ENCODE data around the gene NET1. TPM values are rescaled to one million over a fixed set of nuclear protein-coding genes. Genes with fewer than 3 reads are reported as not detected.

Gene NET1
- total and polyA plus RNA-seq, 2 experiments from 2014 or later: 62.5 to 96.4 TPM

DNA sequence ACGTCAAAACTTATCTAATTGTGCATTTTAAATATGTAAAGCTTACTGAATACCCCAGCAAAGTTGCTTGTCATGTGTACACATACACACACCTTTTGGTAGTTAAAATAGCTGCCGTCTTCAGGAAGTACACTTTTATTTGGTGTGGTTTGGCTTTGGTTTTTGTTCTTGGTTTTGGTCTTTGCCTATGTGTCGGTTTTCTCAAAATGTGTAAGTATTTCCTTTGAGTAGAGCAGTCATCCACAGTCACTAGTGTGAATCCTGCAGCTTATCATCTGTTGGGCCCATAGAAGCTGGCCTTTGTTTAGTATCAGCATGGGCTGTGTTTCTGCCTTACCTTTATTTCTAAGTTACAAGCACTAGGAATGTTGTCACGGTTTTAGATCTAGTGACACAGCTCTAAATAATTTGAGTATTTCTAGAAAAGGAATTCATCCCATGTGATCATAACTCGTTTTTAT lies 35.3 kb downstream of the NET1 start:
- Histone ChIP-seq H2AFZ (no peak overlapping the region), H3K9me2 (replicated peaks; ENCODE audit: insufficient read depth) (no peaks in the 10 kb centered on the region), H3K27ac (peak overlapping the region; percentile 84), H3K27me3 (no peaks in the 10 kb centered on the region), H3K4me1 (ENCODE audit: insufficient read depth) (peaks cover 27% of the 10 kb centered on the region), H3K4me2 (peak overlapping the region; percentile 80), H4K20me1 (ENCODE audit: insufficient read depth, poor library complexity, severe bottlenecking) (peaks cover 24% of the 10 kb centered on the region), H3K4me3 (peak overlapping the region; percentile 44), H3K36me3 (replicated peaks; ENCODE audit: insufficient read depth, low read depth) (peaks cover 2% of the 10 kb centered on the region), H3K79me2 (peaks cover 63% of the 10 kb centered on the region), H3K9me3 (ENCODE audit: low read depth) (no peaks in the 10 kb centered on the region)
- no peak for DNase-seq (ENCODE audit: low spot score)
- TF ChIP-seq CTCF (IDR thresholded peaks at IDR 0.05; ENCODE audit: poor library complexity) (no peak), EZH2phosphoT487 (IDR thresholded peaks at IDR 0.05; ENCODE audit: low read depth, severe bottlenecking, unreplicated experiment) (no peak), EZH2 (IDR thresholded peaks at IDR 0.05; ENCODE audit: borderline replicate concordance) (no peak)
- 10% methylated on average over 5 of the region's 5 CpGs for WGBS (ENCODE audit: low lambda C conversion rate, missing lambda C conversion rate)

- Histone ChIP-seq H3K4me2 (peak overlapping the region; percentile 80), H3K27me3 (no peaks in the 10 kb centered on the region), H4K20me1 (ENCODE audit: insufficient read depth, poor library complexity, severe bottlenecking) (peaks cover 24% of the 10 kb centered on the region), H3K36me3 (replicated peaks; ENCODE audit: insufficient read depth, low read depth) (peaks cover 4% of the 10 kb centered on the region), H3K79me2 (peaks cover 71% of the 10 kb centered on the region), H3K4me3 (peak overlapping the region; percentile 44), H2AFZ (no peak overlapping the region), H3K9me3 (ENCODE audit: low read depth) (no peaks in the 10 kb centered on the region), H3K27ac (peak overlapping the region; percentile 84), H3K4me1 (ENCODE audit: insufficient read depth) (peaks cover 27% of the 10 kb centered on the region), H3K9me2 (replicated peaks; ENCODE audit: insufficient read depth) (no peaks in the 10 kb centered on the region)
- no peak for TF ChIP-seq CTCF (IDR thresholded peaks at IDR 0.05; ENCODE audit: poor library complexity)
- no peak for TF ChIP-seq EZH2 (IDR thresholded peaks at IDR 0.05; ENCODE audit: borderline replicate concordance)
- no peak for TF ChIP-seq EZH2phosphoT487 (IDR thresholded peaks at IDR 0.05; ENCODE audit: low read depth, severe bottlenecking, unreplicated experiment)
- WGBS (ENCODE audit: low lambda C conversion rate, missing lambda C conversion rate): 24% methylated on average over 4 of the region's 4 CpGs
- peak; percentile 44 for DNase-seq (ENCODE audit: low spot score)
Measured at GRCh38 chr10:5448333-5449001, 36.1 kb downstream of the NET1 start.

GRCh38 chr10:5449227-5449626 lies 36.9 kb downstream of the NET1 start:
- Histone ChIP-seq H3K4me3 (peak overlapping the region; percentile 44), H4K20me1 (ENCODE audit: insufficient read depth, poor library complexity, severe bottlenecking) (peaks cover 24% of the 10 kb centered on the region), H3K9me2 (replicated peaks; ENCODE audit: insufficient read depth) (no peaks in the 10 kb centered on the region), H3K9me3 (ENCODE audit: low read depth) (no peaks in the 10 kb centered on the region), H3K4me1 (ENCODE audit: insufficient read depth) (peaks cover 27% of the 10 kb centered on the region), H3K27me3 (no peaks in the 10 kb centered on the region), H3K27ac (peak overlapping the region; percentile 84), H3K79me2 (peaks cover 74% of the 10 kb centered on the region), H3K4me2 (peak overlapping the region; percentile 80), H2AFZ (no peak overlapping the region), H3K36me3 (replicated peaks; ENCODE audit: insufficient read depth, low read depth) (peaks cover 4% of the 10 kb centered on the region)
- DNase-seq (ENCODE audit: low spot score): no peak
- 45% methylated on average over 2 of the region's 2 CpGs for WGBS (ENCODE audit: low lambda C conversion rate, missing lambda C conversion rate)
- TF ChIP-seq EZH2 (IDR thresholded peaks at IDR 0.05; ENCODE audit: borderline replicate concordance) (no peak), EZH2phosphoT487 (IDR thresholded peaks at IDR 0.05; ENCODE audit: low read depth, severe bottlenecking, unreplicated experiment) (no peak), CTCF (IDR thresholded peaks at IDR 0.05; ENCODE audit: poor library complexity) (no peak)
